Measurements from ENCODE around the gene CHN2. TPM values are rescaled to one million over a fixed set of nuclear protein-coding genes. Genes with fewer than 3 reads are reported as not detected.

Gene CHN2
- total RNA-seq, 2 experiments from 2014 or later: 2.1 to 3.5 TPM

- ATAC-seq (ENCODE audit: poor library complexity) (no peak), DNase-seq (no peak)
- no peak overlapping the region for H3K27ac Mint-ChIP-seq
- no peaks in the 10 kb centered on the region for H3K27me3 Mint-ChIP-seq
- no peak overlapping the region for H3K4me3 Mint-ChIP-seq
- H3K36me3 Mint-ChIP-seq (ENCODE audit: low read depth): no peaks in the 10 kb centered on the region
- no peaks in the 10 kb centered on the region for H3K9me3 Mint-ChIP-seq
- no peak for TF ChIP-seq CTCF (IDR thresholded peaks at IDR 0.05)
- intact Hi-C loops (cut with DNase I, micrococcal nuclease): no loop called here
- H3K4me1 Mint-ChIP-seq (ENCODE audit: low read depth): no peaks in the 10 kb centered on the region
- CTCF ChIA-PET: no interaction called here
- Histone ChIP-seq H3K27me3 (ENCODE audit: control insufficient read depth in 1 of 2, insufficient read depth in 2 of 2, low read length in 2 of 2) (no peaks in the 10 kb centered on the region), H3K36me3 (ENCODE audit: insufficient read depth, low read length) (no peaks in the 10 kb centered on the region), H3K4me3 (ENCODE audit: low read length) (no peak overlapping the region), H3K27ac (ENCODE audit: low read depth in 1 of 2, low read length in 2 of 2) (no peak overlapping the region), H3K9me3 (ENCODE audit: control insufficient read depth in 1 of 2, insufficient read depth in 1 of 2, low read length in 2 of 2) (no peaks in the 10 kb centered on the region), H3K4me1 (ENCODE audit: insufficient read depth, low read length) (no peaks in the 10 kb centered on the region)
- POLR2A ChIA-PET: no interaction called here
Measured at GRCh38 chr7:29236649-29237048, 42.1 kb downstream of the CHN2 start.

- Mint-ChIP-seq H3K4me3 (no peak overlapping the region), H3K9me3 (no peaks in the 10 kb centered on the region), H3K27ac (no peak overlapping the region), H3K4me1 (ENCODE audit: low read depth) (no peaks in the 10 kb centered on the region), H3K36me3 (ENCODE audit: low read depth) (no peaks in the 10 kb centered on the region), H3K27me3 (no peaks in the 10 kb centered on the region)
- DNase-seq (no peak), ATAC-seq (ENCODE audit: poor library complexity) (no peak)
- ChIA-PET CTCF (no interaction called here), POLR2A (no interaction called here)
- Histone ChIP-seq H3K9me3 (ENCODE audit: control insufficient read depth in 1 of 2, insufficient read depth in 1 of 2, low read length in 2 of 2) (no peaks in the 10 kb centered on the region), H3K27ac (ENCODE audit: low read depth in 1 of 2, low read length in 2 of 2) (no peak overlapping the region), H3K4me3 (ENCODE audit: low read length) (no peak overlapping the region), H3K4me1 (ENCODE audit: insufficient read depth, low read length) (no peaks in the 10 kb centered on the region), H3K27me3 (ENCODE audit: control insufficient read depth in 1 of 2, insufficient read depth in 2 of 2, low read length in 2 of 2) (no peaks in the 10 kb centered on the region), H3K36me3 (ENCODE audit: insufficient read depth, low read length) (no peaks in the 10 kb centered on the region)
- intact Hi-C loops (cut with DNase I, micrococcal nuclease): no loop called here
- no peak for TF ChIP-seq CTCF (IDR thresholded peaks at IDR 0.05)
Measured at GRCh38 chr7:29237489-29237888, 42.9 kb downstream of the CHN2 start.

GRCh38 chr7:29239638-29240037 is 45.1 kb downstream of the CHN2 start:
- ChIA-PET CTCF (no interaction called here), POLR2A (no interaction called here)
- H3K4me1 Mint-ChIP-seq (ENCODE audit: low read depth): peaks cover 13% of the 10 kb centered on the region
- intact Hi-C loops (cut with DNase I, micrococcal nuclease): no loop called here
- no peaks in the 10 kb centered on the region for H3K9me3 ChIP-seq (ENCODE audit: control insufficient read depth in 1 of 2, insufficient read depth in 1 of 2, low read length in 2 of 2)
- ATAC-seq (ENCODE audit: poor library complexity): no peak
- H3K27ac Mint-ChIP-seq: no peak overlapping the region
- peak in 2 of 14 experiments; percentile 17 to 26 for DNase-seq
- H3K27me3 Mint-ChIP-seq: no peaks in the 10 kb centered on the region
- no peaks in the 10 kb centered on the region for H3K36me3 Mint-ChIP-seq (ENCODE audit: low read depth)
- no peak overlapping the region for H3K27ac ChIP-seq (ENCODE audit: low read depth in 1 of 2, low read length in 2 of 2)
- no peaks in the 10 kb centered on the region for H3K9me3 Mint-ChIP-seq
- H3K4me3 ChIP-seq (ENCODE audit: low read length): no peak overlapping the region
- H3K4me1 ChIP-seq (ENCODE audit: insufficient read depth, low read length): no peaks in the 10 kb centered on the region
- no peaks in the 10 kb centered on the region for H3K27me3 ChIP-seq (ENCODE audit: control insufficient read depth in 1 of 2, insufficient read depth in 2 of 2, low read length in 2 of 2)
- H3K36me3 ChIP-seq (ENCODE audit: insufficient read depth, low read length): no peaks in the 10 kb centered on the region
- TF ChIP-seq CTCF (IDR thresholded peaks at IDR 0.05): peak; percentile 10
- no peak overlapping the region for H3K4me3 Mint-ChIP-seq

Measured in CD4-positive, alpha-beta T cell (primary cell).